C4-2B (cell line): ENCODE data around the gene NDC1.

ENCODE experiments used
- CTCF ChIP-seq: fragments of 450-650 bp; conservative IDR thresholded peaks from 2 replicates; pipeline ENCODE4 v1.5.1; 2017; ENCODE audit warnings: mild to moderate bottlenecking
- ZFX ChIP-seq: fragments of 450-650 bp; IDR thresholded peaks from 2 replicates; pipeline ENCODE4 v1.6.1; 2017

- TF ChIP-seq CTCF (no peak), ZFX (no peak)
Observed at GRCh38 chr1:53732409-53732808, 105.7 kb downstream of the NDC1 start.
